HEK293 (cell line): Measurements from ENCODE around the gene CTIF.

ENCODE experiments used
- CTCF ChIP-seq: fragments of 450-650 bp; formaldehyde crosslinking; IDR thresholded peaks from 2 replicates; pipeline ENCODE4 v1.5.1; 2016; ENCODE audit warnings: missing biosample characterization, missing genetic modification characterization
- EGR2 ChIP-seq: fragments of 450-650 bp; formaldehyde crosslinking; IDR thresholded peaks from 2 replicates; pipeline ENCODE4 v1.5.1; 2016; ENCODE audit warnings: low read depth, missing biosample characterization, missing genetic modification characterization
- ELK4 ChIP-seq: IDR thresholded peaks from 2 replicates; pipeline ENCODE4 v1.6.1; 2011; ENCODE audit warnings: mild to moderate bottlenecking, low read depth, low read length, borderline replicate concordance
- GLIS1 ChIP-seq: fragments of 450-650 bp; formaldehyde crosslinking; IDR thresholded peaks from 2 replicates; pipeline ENCODE4 v1.5.1; 2016; ENCODE audit warnings: missing biosample characterization, missing genetic modification characterization
- GLIS2 ChIP-seq: fragments of 450-650 bp; formaldehyde crosslinking; IDR thresholded peaks from 2 replicates; pipeline ENCODE4 v1.5.1; 2016; ENCODE audit warnings: missing biosample characterization, missing genetic modification characterization
- HOXA7 ChIP-seq: sonication (generic); formaldehyde crosslinking; IDR thresholded peaks from 2 replicates; pipeline ENCODE4 v1.8.1; 2022; ENCODE audit warnings: missing genetic modification reagents, borderline replicate concordance
- KLF1 ChIP-seq: fragments of 450-650 bp; formaldehyde crosslinking; IDR thresholded peaks from 2 replicates; pipeline ENCODE4 v1.5.1; 2016; ENCODE audit warnings: missing biosample characterization, missing genetic modification characterization
- KLF16 ChIP-seq: fragments of 450-650 bp; formaldehyde crosslinking; IDR thresholded peaks from 2 replicates; pipeline ENCODE4 v1.5.1; 2017; ENCODE audit warnings: missing biosample characterization, missing genetic modification characterization
- KLF7 ChIP-seq: fragments of 450-650 bp; formaldehyde crosslinking; IDR thresholded peaks from 2 replicates; pipeline ENCODE4 v1.5.1; 2016; ENCODE audit warnings: missing biosample characterization, missing genetic modification characterization, borderline replicate concordance
- OVOL3 ChIP-seq: fragments of 450-650 bp; formaldehyde crosslinking; IDR thresholded peaks from 2 replicates; pipeline ENCODE4 v1.5.1; 2016; ENCODE audit warnings: missing biosample characterization, missing genetic modification characterization
- SP7 ChIP-seq: fragments of 450-650 bp; formaldehyde crosslinking; IDR thresholded peaks from 2 replicates; pipeline ENCODE4 v1.5.1; 2016; ENCODE audit warnings: missing biosample characterization, missing genetic modification characterization
- ZBTB21 ChIP-seq: fragments of 450-650 bp; formaldehyde crosslinking; IDR thresholded peaks from 2 replicates; pipeline ENCODE4 v1.5.1; 2017; ENCODE audit warnings: missing biosample characterization, missing genetic modification characterization
- ZIC2 ChIP-seq: fragments of 450-650 bp; formaldehyde crosslinking; IDR thresholded peaks from 2 replicates; pipeline ENCODE4 v1.5.1; 2016; ENCODE audit warnings: missing biosample characterization, missing genetic modification characterization
- ZNF10 ChIP-seq: fragments of 450-650 bp; formaldehyde crosslinking; IDR thresholded peaks from 2 replicates; pipeline ENCODE4 v1.5.1; 2017; ENCODE audit warnings: missing biosample characterization, missing genetic modification characterization
- ZNF121 ChIP-seq: fragments of 450-650 bp; formaldehyde crosslinking; IDR thresholded peaks from 2 replicates; pipeline ENCODE4 v1.5.1; 2016; ENCODE audit warnings: missing biosample characterization, missing genetic modification characterization
- ZNF146 ChIP-seq: fragments of 450-650 bp; formaldehyde crosslinking; IDR thresholded peaks from 2 replicates; pipeline ENCODE4 v1.5.1; 2016; ENCODE audit warnings: missing biosample characterization, missing genetic modification characterization
- ZNF24 ChIP-seq: fragments of 450-650 bp; formaldehyde crosslinking; IDR thresholded peaks from 2 replicates; pipeline ENCODE4 v1.5.1; 2016; ENCODE audit warnings: missing biosample characterization, missing genetic modification characterization
- ZNF302 ChIP-seq: fragments of 450-650 bp; formaldehyde crosslinking; IDR thresholded peaks from 2 replicates; pipeline ENCODE4 v1.5.1; 2016; ENCODE audit warnings: missing biosample characterization, missing genetic modification characterization, low read depth
- ZNF335 ChIP-seq: fragments of 450-650 bp; formaldehyde crosslinking; conservative IDR thresholded peaks from 2 replicates; pipeline ENCODE4 v1.5.1; 2016; ENCODE audit warnings: missing biosample characterization, missing genetic modification characterization
- ZNF366 ChIP-seq: fragments of 450-650 bp; formaldehyde crosslinking; conservative IDR thresholded peaks from 2 replicates; pipeline ENCODE4 v1.5.1; 2016; ENCODE audit warnings: missing biosample characterization, missing genetic modification characterization
- ZNF391 ChIP-seq: fragments of 450-650 bp; formaldehyde crosslinking; IDR thresholded peaks from 2 replicates; pipeline ENCODE4 v1.5.1; 2016; ENCODE audit warnings: low read depth, missing biosample characterization, missing genetic modification characterization, borderline replicate concordance
- ZNF394 ChIP-seq: fragments of 450-650 bp; formaldehyde crosslinking; IDR thresholded peaks from 2 replicates; pipeline ENCODE4 v1.5.1; 2016; ENCODE audit warnings: missing biosample characterization, missing genetic modification characterization, mild to moderate bottlenecking, moderate library complexity, borderline replicate concordance
- ZNF398 ChIP-seq: fragments of 450-650 bp; formaldehyde crosslinking; IDR thresholded peaks from 2 replicates; pipeline ENCODE4 v1.5.1; 2017; ENCODE audit warnings: missing biosample characterization, missing genetic modification characterization
- ZNF48 ChIP-seq: fragments of 450-650 bp; formaldehyde crosslinking; IDR thresholded peaks from 2 replicates; pipeline ENCODE4 v1.5.1; 2016; ENCODE audit warnings: missing biosample characterization, missing genetic modification characterization
- ZNF571 ChIP-seq: fragments of 450-650 bp; formaldehyde crosslinking; IDR thresholded peaks from 2 replicates; pipeline ENCODE4 v1.5.0; 2017; ENCODE audit warnings: missing biosample characterization, missing genetic modification characterization
- ZNF626 ChIP-seq: fragments of 450-650 bp; sonication (Bioruptor Pico); formaldehyde crosslinking; IDR thresholded peaks from 2 replicates; pipeline ENCODE4 v1.5.1; 2018; ENCODE audit warnings: missing biosample characterization, missing genetic modification characterization, inconsistent platforms
- ZNF777 ChIP-seq: fragments of 450-650 bp; formaldehyde crosslinking; IDR thresholded peaks from 2 replicates; pipeline ENCODE4 v1.5.1; 2017; ENCODE audit warnings: missing biosample characterization, missing genetic modification characterization, borderline replicate concordance
- ZNF792 ChIP-seq: fragments of 450-650 bp; formaldehyde crosslinking; IDR thresholded peaks from 2 replicates; pipeline ENCODE4 v1.5.1; 2016; ENCODE audit warnings: missing biosample characterization, missing genetic modification characterization
- ZNF843 ChIP-seq: fragments of 450-650 bp; formaldehyde crosslinking; IDR thresholded peaks from 2 replicates; pipeline ENCODE4 v1.5.1; 2016; ENCODE audit warnings: missing biosample characterization, missing genetic modification characterization
- TF ChIP-seq, protein P1 (sequence below): fragments of 450-650 bp; formaldehyde crosslinking; conservative IDR thresholded peaks from 2 replicates; pipeline ENCODE4 v1.5.1; 2016; ENCODE audit warnings: low read depth, missing biosample characterization, missing genetic modification characterization
- TF ChIP-seq, protein P2 (sequence below): fragments of 450-650 bp; formaldehyde crosslinking; IDR thresholded peaks from 2 replicates; pipeline ENCODE4 v1.5.1; 2016; ENCODE audit warnings: missing biosample characterization, missing genetic modification characterization

The CTIF gene

DNA sequence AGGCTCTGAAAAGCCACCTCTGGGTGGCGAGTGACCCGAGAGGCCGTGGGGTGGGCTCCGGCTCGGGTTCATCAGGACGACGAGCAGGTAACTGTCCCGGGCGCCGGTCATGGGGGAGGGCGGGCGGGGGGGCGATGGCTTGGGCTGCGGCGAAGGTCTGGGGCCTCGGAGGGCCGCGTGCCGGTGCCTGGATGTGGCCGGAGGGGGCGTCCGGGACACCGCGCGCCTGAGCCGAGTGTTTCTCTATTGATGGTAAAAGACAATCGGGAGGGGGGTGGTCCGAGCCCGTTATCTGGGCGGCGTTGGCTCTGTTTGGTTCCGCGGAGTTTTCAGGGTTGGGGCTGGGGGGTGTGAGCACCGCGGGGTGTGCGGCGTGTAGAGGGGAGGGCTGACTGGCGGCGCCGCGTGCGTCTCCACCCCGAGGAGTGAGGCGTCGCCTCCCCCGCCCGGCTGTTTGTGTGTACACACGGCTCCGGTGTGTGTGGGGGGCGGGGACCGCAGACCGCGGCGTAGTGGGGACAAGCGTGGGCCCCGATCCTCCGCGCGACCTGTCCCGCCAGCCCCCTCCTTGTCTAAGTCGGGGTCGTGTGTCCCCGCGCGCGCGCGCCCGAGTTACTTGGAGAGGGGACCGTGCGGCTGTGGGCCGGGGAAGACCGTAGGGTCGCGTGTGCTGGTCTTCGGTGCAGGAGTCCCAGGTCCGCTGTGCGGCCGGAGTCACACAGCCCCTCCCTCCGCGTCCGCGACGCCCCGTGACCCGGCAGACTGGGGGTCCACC is 1.6 kb downstream of the CTIF start (continued):
- 0 out of 2 replicates have a peak, but pooled peaks have one; percentile 17 for TF ChIP-seq KLF7 (tag by site-specific recombination)
- no peak for TF ChIP-seq ELK4
- peak; percentile 94 for TF ChIP-seq ZNF335
- no peak for TF ChIP-seq HOXA7 (CRISPR knock-in tag)
- peak; percentile 93 for TF ChIP-seq KLF1 (tag by site-specific recombination)
- TF ChIP-seq ZNF777 (tag by site-specific recombination): no peak; the same call in 1 of the 2 replicates
- peak; percentile 90 for TF ChIP-seq ZNF398 (tag by site-specific recombination)
- TF ChIP-seq OVOL3 (tag by site-specific recombination): no peak
- TF ChIP-seq, protein P1, sequence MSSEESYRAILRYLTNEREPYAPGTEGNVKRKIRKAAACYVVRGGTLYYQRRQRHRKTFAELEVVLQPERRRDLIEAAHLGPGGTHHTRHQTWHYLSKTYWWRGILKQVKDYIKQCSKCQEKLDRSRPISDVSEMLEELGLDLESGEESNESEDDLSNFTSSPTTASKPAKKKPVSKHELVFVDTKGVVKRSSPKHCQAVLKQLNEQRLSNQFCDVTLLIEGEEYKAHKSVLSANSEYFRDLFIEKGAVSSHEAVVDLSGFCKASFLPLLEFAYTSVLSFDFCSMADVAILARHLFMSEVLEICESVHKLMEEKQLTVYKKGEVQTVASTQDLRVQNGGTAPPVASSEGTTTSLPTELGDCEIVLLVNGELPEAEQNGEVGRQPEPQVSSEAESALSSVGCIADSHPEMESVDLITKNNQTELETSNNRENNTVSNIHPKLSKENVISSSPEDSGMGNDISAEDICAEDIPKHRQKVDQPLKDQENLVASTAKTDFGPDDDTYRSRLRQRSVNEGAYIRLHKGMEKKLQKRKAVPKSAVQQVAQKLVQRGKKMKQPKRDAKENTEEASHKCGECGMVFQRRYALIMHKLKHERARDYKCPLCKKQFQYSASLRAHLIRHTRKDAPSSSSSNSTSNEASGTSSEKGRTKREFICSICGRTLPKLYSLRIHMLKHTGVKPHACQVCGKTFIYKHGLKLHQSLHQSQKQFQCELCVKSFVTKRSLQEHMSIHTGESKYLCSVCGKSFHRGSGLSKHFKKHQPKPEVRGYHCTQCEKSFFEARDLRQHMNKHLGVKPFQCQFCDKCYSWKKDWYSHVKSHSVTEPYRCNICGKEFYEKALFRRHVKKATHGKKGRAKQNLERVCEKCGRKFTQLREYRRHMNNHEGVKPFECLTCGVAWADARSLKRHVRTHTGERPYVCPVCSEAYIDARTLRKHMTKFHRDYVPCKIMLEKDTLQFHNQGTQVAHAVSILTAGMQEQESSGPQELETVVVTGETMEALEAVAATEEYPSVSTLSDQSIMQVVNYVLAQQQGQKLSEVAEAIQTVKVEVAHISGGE: peak; percentile 25; the same call in 1 of the 2 replicates
- TF ChIP-seq ZNF302: no peak
- TF ChIP-seq ZNF10: no peak
- TF ChIP-seq CTCF (tag by site-specific recombination): peak; percentile 53
- TF ChIP-seq, protein P2, sequence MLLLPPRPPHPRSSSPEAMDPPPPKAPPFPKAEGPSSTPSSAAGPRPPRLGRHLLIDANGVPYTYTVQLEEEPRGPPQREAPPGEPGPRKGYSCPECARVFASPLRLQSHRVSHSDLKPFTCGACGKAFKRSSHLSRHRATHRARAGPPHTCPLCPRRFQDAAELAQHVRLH: peak; percentile 37; the same call in 1 of the 2 replicates
- peak; percentile 94 for TF ChIP-seq ZNF121 (tag by site-specific recombination)
- peak; percentile 88 for TF ChIP-seq EGR2 (tag by site-specific recombination)
- peak; percentile 94 for TF ChIP-seq GLIS2 (tag by site-specific recombination)
- TF ChIP-seq ZNF366 (tag by site-specific recombination): no peak
- TF ChIP-seq KLF16 (tag by site-specific recombination): peak; percentile 86
- no peak for TF ChIP-seq ZNF626 (tag by site-specific recombination)
- 0 out of 2 replicates have a peak, but pooled peaks have one; percentile 52 for TF ChIP-seq ZNF792
- TF ChIP-seq ZNF24 (tag by site-specific recombination): 0 out of 2 replicates have a peak, but pooled peaks have one; percentile 22
- peak; percentile 81 for TF ChIP-seq ZIC2 (tag by site-specific recombination)
- TF ChIP-seq ZNF391 (tag by site-specific recombination): peak; percentile 79; the same call in 1 of the 2 replicates
- peak; percentile 52; the same call in 1 of the 2 replicates for TF ChIP-seq ZNF843 (tag by site-specific recombination)
- TF ChIP-seq ZNF48: no peak
- TF ChIP-seq ZBTB21: no peak
- no peak for TF ChIP-seq ZNF571 (tag by site-specific recombination)
- TF ChIP-seq SP7 (tag by site-specific recombination): peak; percentile 76
- peak; percentile 82 for TF ChIP-seq GLIS1 (tag by site-specific recombination)
- TF ChIP-seq ZNF394: no peak
- TF ChIP-seq ZNF146 (tag by site-specific recombination): no peak
